MM.1S (cell line): ENCODE results near the gene THRSP.
"Not testable (repeated sequence)": the region's sequence is repeated elsewhere in the genome, so short reads cannot be mapped to it uniquely, and the experiment has no call there.

Source experiments
- DNase-seq: peaks from one replicate; pipeline ENCODE4 v3.0.0-alpha.2; 2015
- H2AFZ ChIP-seq: fragments of 300-600 bp; sonication (generic); 2 replicates; pipeline ENCODE4 v1.6.0; 2016; ENCODE audit warnings: antibody characterized with exemption, low read length
- H3F3A ChIP-seq: fragments of 300-600 bp; sonication (generic); 2 replicates; pipeline ENCODE4 v1.6.1; 2016; ENCODE audit warnings: mild to moderate bottlenecking, antibody characterized with exemption, low read length, moderate library complexity, mixed read lengths; ENCODE audit not compliant: insufficient read depth
- H3K27ac ChIP-seq: fragments of 300-600 bp; sonication (generic); 2 replicates; pipeline ENCODE4 v1.5.1; 2016; ENCODE audit warnings: mild to moderate bottlenecking, low read length
- H3K27me3 ChIP-seq: fragments of 300-600 bp; sonication (generic); replicated peaks from 2 replicates; pipeline ENCODE4 v1.6.0; 2016; ENCODE audit warnings: low read length; ENCODE audit not compliant: insufficient read depth
- H3K36me3 ChIP-seq: fragments of 300-600 bp; sonication (generic); replicated peaks from 2 replicates; pipeline ENCODE4 v1.6.1; 2016; ENCODE audit warnings: mild to moderate bottlenecking, low read length, mixed read lengths; ENCODE audit not compliant: insufficient read depth
- H3K4me1 ChIP-seq: fragments of 300-600 bp; sonication (generic); 2 replicates; pipeline ENCODE4 v1.6.1; 2016; ENCODE audit warnings: low read length, mixed read lengths
- H3K4me2 ChIP-seq: fragments of 300-600 bp; sonication (generic); 2 replicates; pipeline ENCODE4 v1.6.0; 2016; ENCODE audit warnings: low read depth, low read length
- H3K4me3 ChIP-seq: fragments of 300-600 bp; sonication (generic); 2 replicates; pipeline ENCODE4 v1.5.1; 2016; ENCODE audit warnings: low read length, mixed read lengths
- H3K79me2 ChIP-seq: fragments of 300-600 bp; sonication (generic); 2 replicates; pipeline ENCODE4 v1.6.1; 2016; ENCODE audit warnings: mixed run types, low read length, mixed read lengths
- H3K9ac ChIP-seq: fragments of 300-600 bp; sonication (generic); 2 replicates; pipeline ENCODE4 v1.6.1; 2016; ENCODE audit warnings: low read length, mixed read lengths
- H3K9me2 ChIP-seq: fragments of 300-600 bp; sonication (generic); replicated peaks from 2 replicates; pipeline ENCODE4 v1.6.1; 2016; ENCODE audit warnings: mild to moderate bottlenecking, low read length, mixed read lengths; ENCODE audit not compliant: insufficient read depth
- H3K9me3 ChIP-seq: fragments of 300-600 bp; sonication (generic); replicated peaks from 2 replicates; pipeline ENCODE4 v1.6.1; 2016; ENCODE audit warnings: mild to moderate bottlenecking, low read length, mixed read lengths; ENCODE audit not compliant: insufficient read depth
- H4K20me1 ChIP-seq: fragments of 300-600 bp; sonication (generic); 2 replicates; pipeline ENCODE4 v1.6.1; 2016; ENCODE audit warnings: mild to moderate bottlenecking, low read length, moderate library complexity, mixed read lengths; ENCODE audit not compliant: insufficient read depth
- CTCF ChIP-seq: fragments of 300-600 bp; sonication (generic); IDR thresholded peaks from 2 replicates; pipeline ENCODE4 v1.5.1; 2016; ENCODE audit warnings: antibody characterized with exemption, low read length, mixed read lengths
- EZH2 ChIP-seq: fragments of 300-600 bp; sonication (generic); optimal IDR thresholded peaks from 2 replicates; pipeline ENCODE3; 2017; ENCODE audit warnings: low read depth, mild to moderate bottlenecking, antibody characterized with exemption, low read length, mixed read lengths
- EZH2phosphoT487 ChIP-seq: fragments of 300-600 bp; sonication (generic); IDR thresholded peaks from 2 replicates; pipeline ENCODE4 v1.6.1; 2018; ENCODE audit warnings: antibody characterized with exemption, low read length

The THRSP gene

GRCh38 chr11:78023426-78023825 lies 40.2 kb upstream of the THRSP start:
- no peaks in the 10 kb centered on the region for H3K4me1 ChIP-seq
- DNase-seq: no peak
- no peak overlapping the region for H2AFZ ChIP-seq
- no peaks in the 10 kb centered on the region for H3K27me3 ChIP-seq
- no peak overlapping the region for H3K4me2 ChIP-seq
- H3K9me2 ChIP-seq: no peaks in the 10 kb centered on the region
- no peaks in the 10 kb centered on the region for H3K36me3 ChIP-seq
- no peaks in the 10 kb centered on the region for H3F3A ChIP-seq
- H3K9ac ChIP-seq: no peak overlapping the region
- H3K4me3 ChIP-seq: no peak overlapping the region
- H3K9me3 ChIP-seq: no peaks in the 10 kb centered on the region
- no peak overlapping the region for H3K27ac ChIP-seq
- no peaks in the 10 kb centered on the region for H3K79me2 ChIP-seq
- TF ChIP-seq EZH2: no peak
- H4K20me1 ChIP-seq: no peaks in the 10 kb centered on the region

GRCh38 chr11:78025378-78025777 lies 38.3 kb upstream of the THRSP start:
- no peak overlapping the region for H3K4me2 ChIP-seq
- no peaks in the 10 kb centered on the region for H3K27me3 ChIP-seq
- H2AFZ ChIP-seq: no peak overlapping the region
- no peak overlapping the region for H3K9ac ChIP-seq
- H3K9me3 ChIP-seq: no peaks in the 10 kb centered on the region
- no peak for DNase-seq
- H3K4me1 ChIP-seq: no peaks in the 10 kb centered on the region
- H3K36me3 ChIP-seq: no peaks in the 10 kb centered on the region
- H3K27ac ChIP-seq: no peak overlapping the region
- H3K79me2 ChIP-seq: no peaks in the 10 kb centered on the region
- H3K9me2 ChIP-seq: no peaks in the 10 kb centered on the region
- no peaks in the 10 kb centered on the region for H4K20me1 ChIP-seq
- no peak for TF ChIP-seq CTCF
- no peak for TF ChIP-seq EZH2
- TF ChIP-seq EZH2phosphoT487: no peak
- no peaks in the 10 kb centered on the region for H3F3A ChIP-seq
- no peak overlapping the region for H3K4me3 ChIP-seq

- no peak overlapping the region for H3K4me3 ChIP-seq
- H3K9ac ChIP-seq: no peak overlapping the region
- H3K4me2 ChIP-seq: no peak overlapping the region
- H3K27me3 ChIP-seq: no peaks in the 10 kb centered on the region
- H3K79me2 ChIP-seq: no peaks in the 10 kb centered on the region
- no peaks in the 10 kb centered on the region for H3K9me3 ChIP-seq
- no peak overlapping the region for H2AFZ ChIP-seq
- no peaks in the 10 kb centered on the region for H3F3A ChIP-seq
- H3K4me1 ChIP-seq: no peaks in the 10 kb centered on the region
- no peaks in the 10 kb centered on the region for H4K20me1 ChIP-seq
- H3K27ac ChIP-seq: no peak overlapping the region
- TF ChIP-seq CTCF: no peak
- no peak for TF ChIP-seq EZH2phosphoT487
- no peak for TF ChIP-seq EZH2
- H3K9me2 ChIP-seq: no peaks in the 10 kb centered on the region
- no peak for DNase-seq
- no peaks in the 10 kb centered on the region for H3K36me3 ChIP-seq
These were observed 35.9 kb upstream of the THRSP start for GRCh38 chr11:78027759-78028158.

- H3K4me1 ChIP-seq, H3K36me3 ChIP-seq, H3K4me2 ChIP-seq, H3K9ac ChIP-seq, H3F3A ChIP-seq, H3K9me2 ChIP-seq, H3K79me2 ChIP-seq, DNase-seq, H2AFZ ChIP-seq, H3K4me3 ChIP-seq, H3K9me3 ChIP-seq, H4K20me1 ChIP-seq, H3K27ac ChIP-seq, H3K27me3 ChIP-seq: not testable (repeated sequence)
These were observed 35.2 kb upstream of the THRSP start for GRCh38 chr11:78028423-78028822.
